HEK293 (cell line): ENCODE measurements around the gene ZNF181.

Source experiments
- TRIM28 ChIP-seq: IDR thresholded peaks from 2 replicates; pipeline ENCODE4 v1.6.1; 2011; ENCODE audit warnings: low read length, control low read depth, borderline replicate concordance
- ZBTB21 ChIP-seq: fragments of 450-650 bp; formaldehyde crosslinking; IDR thresholded peaks from 2 replicates; pipeline ENCODE4 v1.5.1; 2017; ENCODE audit warnings: missing biosample characterization, missing genetic modification characterization
- TF ChIP-seq, protein P1 (sequence below): IDR thresholded peaks from 2 replicates; pipeline ENCODE4 v1.6.1; 2011; ENCODE audit warnings: mild to moderate bottlenecking, low read depth, low read length, borderline replicate concordance

DNA sequence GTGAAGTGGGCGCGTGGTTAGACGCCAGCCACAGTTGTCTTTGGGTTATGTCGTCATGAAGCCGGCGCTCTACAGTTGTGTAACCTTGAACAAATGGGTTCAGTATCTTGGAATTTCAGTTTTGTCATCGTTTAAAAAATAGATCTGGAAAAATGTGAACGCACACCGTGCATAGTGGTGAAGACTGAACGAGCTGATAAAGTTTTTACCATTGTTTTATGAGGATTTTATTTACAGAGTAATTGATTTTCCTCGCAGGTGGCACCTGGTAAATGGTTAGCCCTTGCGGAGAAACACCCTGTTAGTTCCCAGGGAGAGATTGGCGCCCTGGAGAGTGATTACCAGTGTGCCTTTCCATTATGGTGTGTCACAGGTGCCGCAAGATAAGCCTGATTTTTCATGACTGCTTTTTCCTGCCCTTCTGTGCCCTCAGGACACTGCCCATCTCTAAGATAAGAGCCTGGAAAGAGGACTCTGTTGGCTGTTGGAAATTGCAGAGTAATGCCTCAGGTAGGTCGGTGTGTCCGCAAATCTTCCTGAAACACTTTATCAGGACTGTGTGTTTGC is 577 bp downstream of the ZNF181 start:
- peak; percentile 99 for TF ChIP-seq ZBTB21 (tag by site-specific recombination)
- TF ChIP-seq TRIM28: no peak
- TF ChIP-seq, protein P1, sequence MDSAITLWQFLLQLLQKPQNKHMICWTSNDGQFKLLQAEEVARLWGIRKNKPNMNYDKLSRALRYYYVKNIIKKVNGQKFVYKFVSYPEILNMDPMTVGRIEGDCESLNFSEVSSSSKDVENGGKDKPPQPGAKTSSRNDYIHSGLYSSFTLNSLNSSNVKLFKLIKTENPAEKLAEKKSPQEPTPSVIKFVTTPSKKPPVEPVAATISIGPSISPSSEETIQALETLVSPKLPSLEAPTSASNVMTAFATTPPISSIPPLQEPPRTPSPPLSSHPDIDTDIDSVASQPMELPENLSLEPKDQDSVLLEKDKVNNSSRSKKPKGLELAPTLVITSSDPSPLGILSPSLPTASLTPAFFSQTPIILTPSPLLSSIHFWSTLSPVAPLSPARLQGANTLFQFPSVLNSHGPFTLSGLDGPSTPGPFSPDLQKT: no peak
